Upper lobe of left lung (tissue), 6 donors: ENCODE measurements around the gene ACSM3. TPM values are rescaled to one million over a fixed set of nuclear protein-coding genes. Genes with fewer than 3 reads are reported as not detected.

Experiments
- ATAC-seq, 2 donors: fragments of 200-7000 bp; cut with Tn5 transposase; one replicate each; pipeline ENCODE4 v1.9.1; 2022; ENCODE audit warnings: mild to moderate bottlenecking in 2 of 2, moderate library complexity in 2 of 2; ENCODE audit not compliant: low FRiP score in 2 of 2
- DNase-seq, 2 donors: peaks; one replicate each; pipeline ENCODE4 v3.0.0-alpha.2; 2019 to 2020
- H3K27ac ChIP-seq, 4 donors: fragments of 200-600 bp; sonication (generic); one replicate each; pipeline ENCODE4 v1.5.1; 2016 to 2019
- H3K27me3 ChIP-seq, 4 donors: fragments of 200-600 bp; sonication (generic); one replicate each; pipeline ENCODE4 v1.5.1; 2017 to 2019
- H3K36me3 ChIP-seq, 4 donors: fragments of 200-600 bp; sonication (generic); one replicate each; pipeline ENCODE4 v1.5.1; 2016 to 2019
- H3K4me1 ChIP-seq, 4 donors: fragments of 200-600 bp; sonication (generic); one replicate each; pipeline ENCODE4 v1.5.1; 2018 to 2019
- H3K4me3 ChIP-seq, 4 donors: fragments of 200-600 bp; sonication (generic); one replicate each; pipeline ENCODE4 v1.5.1; 2017 to 2019; ENCODE audit warnings: mild to moderate bottlenecking in 2 of 4, moderate library complexity in 1 of 4
- H3K9me3 ChIP-seq, 4 donors: fragments of 200-600 bp; sonication (generic); one replicate each; pipeline ENCODE4 v1.5.1; 2018 to 2019
- EP300 ChIP-seq, 4 donors: sonication (generic); formaldehyde crosslinking; IDR thresholded peaks; one replicate each; pipeline ENCODE4 v1.5.1; 2017; ENCODE audit warnings: antibody characterized with exemption in 4 of 4, control low read depth in 2 of 4
- POLR2A ChIP-seq, 4 donors: fragments of 450-650 bp; IDR thresholded peaks; one replicate each; pipeline ENCODE4 v1.5.1; 2016 to 2017; ENCODE audit warnings: antibody characterized with exemption in 4 of 4, mild to moderate bottlenecking in 2 of 4
- POLR2AphosphoS5 ChIP-seq, 2 donors: sonication (generic); formaldehyde crosslinking; IDR thresholded peaks; one replicate each; pipeline ENCODE4 v1.5.1; 2017; ENCODE audit warnings: antibody characterized with exemption in 2 of 2
- WGBS, 2 donors: methylation state at CpG; one replicate each; pipeline ENCODE4 v1.1.5; 2017 to 2018; 5-methylcytosine and 5-hydroxymethylcytosine counted together
- total RNA-seq, 6 donors: library from RNA; depleted of rRNA in 4 of 6; stranded (reverse); fragments of >200 nt in 4 of 6; gene quantifications; one replicate each; pipeline versions ENCODE4 v1.1.0 to v1.2.1, GENCODE V29; 2016 to 2021
- TF ChIP-seq, protein P1 (sequence below), 6 experiments: fragments of 450-650 bp in 4 of 6; fragments of 200-600 bp in 2 of 6; sonication (generic) in 2 of 6; IDR thresholded peaks; one replicate each; pipeline ENCODE4 v1.5.1; 2016 to 2019; ENCODE audit warnings: antibody characterized with exemption in 6 of 6
- donor health status: DM: no; HTN: no; CAD: no; lungs with moderate emphysema.
- donor health status: DM: no; HTN: yes; CAD: no; lungs with severe emphysema.

Gene ACSM3
- total RNA-seq, 6 donors from 2014 or later: 8.5 to 28.6 (median 15.9) TPM

DNA sequence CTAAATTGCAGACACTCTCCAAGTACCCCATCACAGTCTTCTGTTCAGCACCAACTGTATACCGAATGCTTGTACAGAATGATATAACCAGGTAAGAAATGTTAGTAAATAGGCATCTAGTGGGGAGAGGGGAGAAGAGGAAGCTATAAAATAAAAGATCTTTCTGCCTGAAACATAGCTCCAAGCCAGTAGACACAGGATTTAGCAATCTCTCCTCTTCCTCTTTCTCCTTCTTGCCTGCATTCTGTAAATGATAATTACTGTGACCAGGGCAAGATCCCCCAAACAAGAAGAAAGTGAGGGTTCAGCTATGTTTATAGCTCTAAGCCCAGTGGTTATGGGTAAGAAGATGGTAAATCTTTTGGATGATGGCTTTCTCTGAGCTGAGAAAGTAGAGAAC lies 17.9 kb downstream of the ACSM3 start:
- H3K9me3 ChIP-seq: no peaks in the 10 kb centered on the region
- no peak for ATAC-seq
- no peak overlapping the region for H3K4me3 ChIP-seq
- no peaks in the 10 kb centered on the region for H3K27me3 ChIP-seq
- 74 to 77% methylated on average over 1 of the region's 1 CpG for WGBS, 2 donors
- H3K27ac ChIP-seq: no peak overlapping the region
- TF ChIP-seq, protein P1, sequence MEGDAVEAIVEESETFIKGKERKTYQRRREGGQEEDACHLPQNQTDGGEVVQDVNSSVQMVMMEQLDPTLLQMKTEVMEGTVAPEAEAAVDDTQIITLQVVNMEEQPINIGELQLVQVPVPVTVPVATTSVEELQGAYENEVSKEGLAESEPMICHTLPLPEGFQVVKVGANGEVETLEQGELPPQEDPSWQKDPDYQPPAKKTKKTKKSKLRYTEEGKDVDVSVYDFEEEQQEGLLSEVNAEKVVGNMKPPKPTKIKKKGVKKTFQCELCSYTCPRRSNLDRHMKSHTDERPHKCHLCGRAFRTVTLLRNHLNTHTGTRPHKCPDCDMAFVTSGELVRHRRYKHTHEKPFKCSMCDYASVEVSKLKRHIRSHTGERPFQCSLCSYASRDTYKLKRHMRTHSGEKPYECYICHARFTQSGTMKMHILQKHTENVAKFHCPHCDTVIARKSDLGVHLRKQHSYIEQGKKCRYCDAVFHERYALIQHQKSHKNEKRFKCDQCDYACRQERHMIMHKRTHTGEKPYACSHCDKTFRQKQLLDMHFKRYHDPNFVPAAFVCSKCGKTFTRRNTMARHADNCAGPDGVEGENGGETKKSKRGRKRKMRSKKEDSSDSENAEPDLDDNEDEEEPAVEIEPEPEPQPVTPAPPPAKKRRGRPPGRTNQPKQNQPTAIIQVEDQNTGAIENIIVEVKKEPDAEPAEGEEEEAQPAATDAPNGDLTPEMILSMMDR (IDR thresholded peaks at IDR 0.05): no peak
- TF ChIP-seq EP300 (IDR thresholded peaks at IDR 0.05): no peak
- TF ChIP-seq POLR2AphosphoS5 (IDR thresholded peaks at IDR 0.05): no peak
- no peak for TF ChIP-seq POLR2A (IDR thresholded peaks at IDR 0.05)
- DNase-seq: no peak
- peaks cover 0 to 8% (median 0%) of the 10 kb centered on the region in 4 donors for H3K36me3 ChIP-seq
- no peaks in the 10 kb centered on the region for H3K4me1 ChIP-seq

DNA sequence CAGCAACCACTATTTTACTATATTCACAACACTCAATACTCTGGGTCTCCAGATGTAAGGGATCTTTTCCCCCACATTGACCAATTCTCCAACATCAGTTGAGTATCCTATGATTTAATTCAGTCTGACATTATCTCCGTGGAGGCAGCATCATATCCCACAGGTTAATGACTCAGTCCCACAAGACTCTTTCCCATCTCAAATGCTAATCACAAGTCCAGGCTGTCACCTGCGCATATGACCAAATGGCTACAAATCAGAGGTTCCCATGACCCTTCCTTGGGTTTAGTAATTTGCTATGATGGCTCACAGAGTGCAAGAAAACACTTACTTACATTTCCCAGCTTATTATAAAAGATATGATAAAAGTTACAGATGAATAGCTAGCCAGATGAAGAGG lies 18.7 kb downstream of the ACSM3 start:
- 90 to 95% methylated on average over 2 of the region's 2 CpGs for WGBS, 2 donors
- H3K4me3 ChIP-seq: no peak overlapping the region
- H3K27ac ChIP-seq: no peak overlapping the region
- TF ChIP-seq, protein P1 (IDR thresholded peaks at IDR 0.05): no peak
- TF ChIP-seq POLR2AphosphoS5 (IDR thresholded peaks at IDR 0.05) (no peak), EP300 (IDR thresholded peaks at IDR 0.05) (no peak), POLR2A (IDR thresholded peaks at IDR 0.05) (no peak)
- no peaks in the 10 kb centered on the region for H3K4me1 ChIP-seq
- H3K27me3 ChIP-seq: no peaks in the 10 kb centered on the region
- no peaks in the 10 kb centered on the region for H3K9me3 ChIP-seq
- ATAC-seq (no peak), DNase-seq (no peak)
- H3K36me3 ChIP-seq: peaks cover 0 to 5% (median 0%) of the 10 kb centered on the region in 4 donors

DNA sequence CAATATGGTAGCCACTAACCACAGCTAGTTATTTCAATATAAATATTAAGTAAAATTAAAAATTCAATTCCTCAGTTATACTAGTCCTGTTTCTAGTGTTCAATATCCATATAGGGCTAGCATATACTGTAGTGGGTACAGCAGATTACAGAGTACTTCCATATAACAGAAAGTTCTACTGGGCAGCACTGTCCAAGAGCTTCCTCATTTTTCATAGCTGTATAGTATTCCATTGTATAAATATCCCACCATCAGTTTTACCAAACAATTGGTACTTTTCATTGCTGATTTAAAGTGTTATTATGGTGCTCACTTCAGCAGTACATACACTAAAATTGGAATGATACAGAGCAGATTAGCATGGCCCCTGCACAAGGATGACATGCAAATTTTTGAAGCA lies 20.4 kb downstream of the ACSM3 start:
- DNase-seq (no peak), ATAC-seq (no peak)
- TF ChIP-seq POLR2AphosphoS5 (IDR thresholded peaks at IDR 0.05): no peak
- TF ChIP-seq, protein P1 (IDR thresholded peaks at IDR 0.05): no peak
- TF ChIP-seq EP300 (IDR thresholded peaks at IDR 0.05): no peak
- no peak for TF ChIP-seq POLR2A (IDR thresholded peaks at IDR 0.05)
- Histone ChIP-seq H3K27me3 (no peaks in the 10 kb centered on the region), H3K27ac (no peak overlapping the region), H3K9me3 (no peaks in the 10 kb centered on the region), H3K4me3 (no peak overlapping the region), H3K4me1 (no peaks in the 10 kb centered on the region), H3K36me3 (no peaks in the 10 kb centered on the region)

DNA sequence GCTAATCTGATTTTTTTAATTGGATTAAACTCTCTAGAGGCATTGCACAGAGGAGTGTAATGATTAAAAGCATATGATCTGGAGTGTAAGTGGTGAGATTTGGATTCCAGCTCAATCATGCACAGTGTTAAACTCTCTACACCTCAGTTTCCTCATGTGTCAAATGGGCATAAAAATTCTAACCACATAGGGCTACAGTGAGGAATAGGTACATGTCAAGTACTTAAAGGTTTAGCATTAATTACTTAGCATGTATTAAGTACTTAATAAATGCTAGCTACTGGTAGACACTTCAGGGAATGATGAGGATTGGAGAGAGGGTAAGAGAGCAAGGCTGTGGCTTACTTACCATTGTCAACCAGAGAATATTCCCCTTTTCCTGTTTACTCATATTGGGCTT lies 25.3 kb downstream of the ACSM3 start:
- TF ChIP-seq, protein P1 (IDR thresholded peaks at IDR 0.05): no peak
- TF ChIP-seq POLR2AphosphoS5 (IDR thresholded peaks at IDR 0.05) (no peak), POLR2A (IDR thresholded peaks at IDR 0.05) (no peak), EP300 (IDR thresholded peaks at IDR 0.05) (no peak)
- no peak overlapping the region for H3K27ac ChIP-seq
- no peak overlapping the region for H3K4me3 ChIP-seq
- H3K27me3 ChIP-seq: no peaks in the 10 kb centered on the region
- H3K4me1 ChIP-seq: no peaks in the 10 kb centered on the region
- no peaks in the 10 kb centered on the region for H3K36me3 ChIP-seq
- H3K9me3 ChIP-seq: no peaks in the 10 kb centered on the region
- ATAC-seq (no peak), DNase-seq (no peak)

DNA sequence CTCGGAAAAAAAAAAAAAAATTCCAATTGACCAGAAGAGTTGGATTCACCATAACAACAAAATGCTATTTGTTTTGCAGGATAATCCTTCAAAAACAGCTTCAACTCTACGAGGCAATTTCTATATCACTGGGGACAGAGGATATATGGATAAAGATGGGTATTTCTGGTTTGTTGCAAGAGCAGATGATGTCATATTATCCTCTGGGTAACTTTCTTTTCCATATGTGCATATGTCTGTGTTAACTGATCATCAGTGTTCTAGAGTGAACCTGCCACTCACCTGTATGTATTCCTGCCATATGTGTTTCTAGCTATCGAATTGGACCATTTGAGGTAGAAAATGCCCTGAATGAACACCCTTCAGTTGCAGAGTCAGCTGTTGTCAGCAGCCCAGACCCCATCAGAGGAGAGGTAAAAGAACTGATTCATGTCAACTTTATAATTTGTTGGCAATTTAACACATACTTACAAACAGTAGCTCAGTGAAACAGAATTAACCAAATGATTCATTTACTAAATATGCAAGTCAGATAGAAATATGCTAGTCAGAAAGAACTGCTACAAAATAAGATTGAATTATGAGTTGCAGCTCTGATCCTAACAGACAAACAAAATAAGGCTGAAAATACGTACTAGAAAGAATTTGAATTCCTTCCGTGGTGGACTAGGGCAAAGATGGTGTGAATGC lies 28.3 kb downstream of the ACSM3 start:
- ATAC-seq: no peak
- H3K27me3 ChIP-seq: no peaks in the 10 kb centered on the region
- H3K4me1 ChIP-seq: no peaks in the 10 kb centered on the region
- H3K9me3 ChIP-seq: no peaks in the 10 kb centered on the region
- no peak overlapping the region for H3K27ac ChIP-seq
- no peak for DNase-seq
- no peak overlapping the region for H3K4me3 ChIP-seq
- 84 to 93% methylated on average over 5 of the region's 5 CpGs for WGBS, 2 donors
- H3K36me3 ChIP-seq: no peaks in the 10 kb centered on the region
- TF ChIP-seq, protein P1 (IDR thresholded peaks at IDR 0.05): no peak
- no peak for TF ChIP-seq POLR2A (IDR thresholded peaks at IDR 0.05)
- TF ChIP-seq EP300 (IDR thresholded peaks at IDR 0.05): no peak
- TF ChIP-seq POLR2AphosphoS5 (IDR thresholded peaks at IDR 0.05): no peak
